Body of pancreas (tissue), 4 donors: ENCODE results near the gene STEEP1.

ENCODE experiments used
- CTCF ChIP-seq, 7 experiments: fragments of 450-650 bp in 4 of 7; fragments of 200-600 bp in 3 of 7; sonication (generic) in 3 of 7; IDR thresholded peaks; one replicate each; pipeline ENCODE4 v1.5.1; 2016 to 2019; ENCODE audit warnings: antibody characterized with exemption in 7 of 7
- POLR2A ChIP-seq, 3 donors: fragments of 450-650 bp; IDR thresholded peaks; one replicate each; pipeline ENCODE4 v1.6.1; 2016; ENCODE audit warnings: antibody characterized with exemption in 3 of 3, mild to moderate bottlenecking in 2 of 3

- no peak for TF ChIP-seq POLR2A (IDR thresholded peaks at IDR 0.05)
- TF ChIP-seq CTCF (IDR thresholded peaks at IDR 0.05), result no peak
Measured at GRCh38 chrX:119549327-119550016, 15.7 kb downstream of the STEEP1 start.
